SK-N-SH (cell line): ENCODE results near the gene NR5A1. TPM values are rescaled to one million over a fixed set of nuclear protein-coding genes. Genes with fewer than 3 reads are reported as not detected.

Experiments
- CTCF ChIA-PET: fragments of 300-600, 350-600 bp; formaldehyde crosslinking; extraction: SDS; loops from one replicate; lab custom pipeline; 2021; lab: Yijun Ruan, JAX
- POLR2A ChIA-PET: fragments of 350-600 bp; sonication (Branson Sonifier 250); formaldehyde crosslinking; extraction: SDS; loops from one replicate; lab custom pipeline; 2020; ENCODE audit warnings: antibody characterized with exemption, inconsistent platforms; lab: Yijun Ruan, JAX
- DNase-seq: peaks from one replicate; pipeline ENCODE4 v3.0.0; 2012
- H2AFZ ChIP-seq: fragments of 200-600 bp; sonication (generic); 2 replicates; pipeline ENCODE4 v1.8.1; 2016; ENCODE audit warnings: antibody characterized with exemption, mild to moderate bottlenecking, low read depth
- H3F3A ChIP-seq: fragments of 200-600 bp; sonication (generic); replicated peaks from 2 replicates; pipeline ENCODE3; 2016; ENCODE audit warnings: antibody characterized with exemption, mild to moderate bottlenecking; ENCODE audit not compliant: insufficient read depth
- H3K27ac ChIP-seq, 2 experiments: fragments of 200-500 bp in 1 of 2; fragments of 200-600 bp in 1 of 2; sonication (Bioruptor generic) in 1 of 2; sonication (generic), shearing (Covaris generic) in 1 of 2; 2 replicates each; pipeline versions ENCODE4 v1.5.1 to v1.6.1; 2014 to 2016; ENCODE audit warnings: low read depth in 2 of 2, inconsistent platforms in 1 of 2, low read length in 1 of 2, mild to moderate bottlenecking in 1 of 2, mixed read lengths in 1 of 2
- H3K27me3 ChIP-seq: fragments of 200-600 bp; sonication (generic), shearing (Covaris generic); 2 replicates; pipeline ENCODE4 v1.6.1; 2016; ENCODE audit warnings: mixed run types; ENCODE audit not compliant: insufficient read depth
- H3K36me3 ChIP-seq, 2 experiments: fragments of 200-500 bp in 1 of 2; fragments of 200-600 bp in 1 of 2; sonication (Bioruptor generic) in 1 of 2; sonication (generic) in 1 of 2; replicated peaks in 1 of 2; 2 replicates each; pipeline versions ENCODE3 to v1.5.1; 2014 to 2016; ENCODE audit warnings: low read length in 1 of 2, mild to moderate bottlenecking in 1 of 2; ENCODE audit not compliant: insufficient read depth in 2 of 2, control insufficient read depth in 1 of 2
- H3K4me1 ChIP-seq, 2 experiments: fragments of 200-500 bp in 1 of 2; fragments of 200-600 bp in 1 of 2; sonication (Bioruptor generic) in 1 of 2; sonication (generic), shearing (Covaris generic) in 1 of 2; 2 replicates each; pipeline versions ENCODE4 v1.5.1 to v1.6.1; 2014 to 2016; ENCODE audit warnings: low read depth in 1 of 2, low read length in 1 of 2, mixed run types in 1 of 2; ENCODE audit not compliant: insufficient read depth in 2 of 2, control insufficient read depth in 1 of 2
- H3K4me2 ChIP-seq: fragments of 200-600 bp; sonication (generic), shearing (Covaris generic); 2 replicates; pipeline ENCODE4 v1.6.1; 2017; ENCODE audit warnings: mixed run types
- H3K4me3 ChIP-seq, 2 experiments: fragments of 200-500 bp in 1 of 2; fragments of 200-600 bp in 1 of 2; sonication (Bioruptor generic) in 1 of 2; sonication (generic), shearing (Covaris generic) in 1 of 2; 2 replicates each; pipeline versions ENCODE4 v1.5.1 to v1.8.1; 2014 to 2016; ENCODE audit warnings: low read depth in 2 of 2, inconsistent platforms in 1 of 2, low read length in 1 of 2, mild to moderate bottlenecking in 1 of 2, mixed read lengths in 1 of 2, moderate library complexity in 1 of 2
- H3K79me2 ChIP-seq: fragments of 200-600 bp; sonication (generic); 2 replicates; pipeline ENCODE4 v1.8.1; 2017; ENCODE audit warnings: mild to moderate bottlenecking; ENCODE audit not compliant: insufficient read depth
- H3K9ac ChIP-seq: fragments of 200-600 bp; sonication (generic); 2 replicates; pipeline ENCODE4 v1.6.1; 2017; ENCODE audit warnings: mixed run types
- H3K9me2 ChIP-seq: fragments of 200-600 bp; sonication (generic); 2 replicates; pipeline ENCODE4 v1.6.1; 2017; ENCODE audit warnings: mixed run types
- H3K9me3 ChIP-seq: fragments of 200-600 bp; sonication (generic); 2 replicates; pipeline ENCODE4 v1.6.1; 2017; ENCODE audit warnings: mixed run types, mild to moderate bottlenecking, moderate library complexity
- H4K20me1 ChIP-seq: fragments of 200-600 bp; sonication (generic); 2 replicates; pipeline ENCODE4 v1.6.1; 2017; ENCODE audit warnings: mild to moderate bottlenecking, mixed run types; ENCODE audit not compliant: insufficient read depth
- CHD2 ChIP-seq: fragments of 150-350 bp; IDR thresholded peaks from 2 replicates; pipeline ENCODE4 v1.6.1; 2018; ENCODE audit warnings: low read length; ENCODE audit not compliant: partially characterized antibody
- FOXJ3 ChIP-seq: sonication (generic); formaldehyde crosslinking; IDR thresholded peaks from 2 replicates; pipeline ENCODE4 v1.5.1; 2020; ENCODE audit warnings: mild to moderate bottlenecking, missing genetic modification reagents
- FOXM1 ChIP-seq: IDR thresholded peaks from 2 replicates; pipeline ENCODE4 v1.4.0; 2012; ENCODE audit warnings: low read depth, mild to moderate bottlenecking
- GATA2 ChIP-seq: sonication (generic); formaldehyde crosslinking; IDR thresholded peaks from 2 replicates; pipeline ENCODE4 v1.5.0; 2020; ENCODE audit warnings: mild to moderate bottlenecking, missing genetic modification reagents
- IRF3 ChIP-seq: fragments of 150-350 bp; IDR thresholded peaks from 2 replicates; pipeline ENCODE4 v1.6.1; 2016; ENCODE audit warnings: mild to moderate bottlenecking, low read depth, low read length
- JUND ChIP-seq: IDR thresholded peaks from 2 replicates; pipeline ENCODE4 v1.4.0; 2012
- MXI1 ChIP-seq: IDR thresholded peaks from 2 replicates; pipeline ENCODE4 v1.6.1; 2012; ENCODE audit warnings: mild to moderate bottlenecking, low read depth, low read length, improper control_type of control experiment
- NFIC ChIP-seq: IDR thresholded peaks from 2 replicates; pipeline ENCODE4 v1.4.0; 2012; ENCODE audit warnings: borderline replicate concordance
- NRF1 ChIP-seq: IDR thresholded peaks from 2 replicates; pipeline ENCODE4 v1.6.1; 2012; ENCODE audit warnings: low read depth, mild to moderate bottlenecking, low read length
- POLR2AphosphoS5 ChIP-seq: IDR thresholded peaks from 2 replicates; pipeline ENCODE4 v1.6.1; 2012; ENCODE audit warnings: low read depth, low read length
- RAD21 ChIP-seq: IDR thresholded peaks from 2 replicates; pipeline ENCODE4 v1.6.1; 2012; ENCODE audit warnings: mild to moderate bottlenecking, low read length
- RCOR1 ChIP-seq: fragments of 150-350 bp; IDR thresholded peaks from 2 replicates; pipeline ENCODE4 v1.6.1; 2017; ENCODE audit warnings: antibody characterized with exemption, low read length
- RFX5 ChIP-seq: IDR thresholded peaks from 2 replicates; pipeline ENCODE4 v1.6.1; 2012; ENCODE audit warnings: mild to moderate bottlenecking, improper control_type of control experiment, low read length
- RXRA ChIP-seq: IDR thresholded peaks from 2 replicates; pipeline ENCODE4 v1.4.0; 2012; ENCODE audit warnings: low read depth, mild to moderate bottlenecking, borderline replicate concordance
- SIN3A ChIP-seq: IDR thresholded peaks from 2 replicates; pipeline ENCODE4 v1.6.1; 2012; ENCODE audit warnings: low read depth, mild to moderate bottlenecking, low read length, moderate library complexity, borderline replicate concordance
- SMC3 ChIP-seq: IDR thresholded peaks from 2 replicates; pipeline ENCODE4 v1.6.1; 2012; ENCODE audit warnings: low read depth, low read length, improper control_type of control experiment
- TAF1 ChIP-seq: IDR thresholded peaks from 2 replicates; pipeline ENCODE4 v1.6.1; 2012; ENCODE audit warnings: low read depth, mild to moderate bottlenecking, low read length, moderate library complexity, borderline replicate concordance
- TCF12 ChIP-seq: IDR thresholded peaks from 2 replicates; pipeline ENCODE4 v1.4.0; 2012
- WGBS: methylation state at CpG from one replicate; pipeline ENCODE4 v1.1.6; 2017; ENCODE audit warnings: low lambda C conversion rate; 5-methylcytosine and 5-hydroxymethylcytosine counted together
- polyA plus RNA-seq, 3 experiments: library from polyadenylated mRNA; depleted of rRNA; stranded (reverse); fragments of >200 nt; gene quantifications; 2 replicates each; pipeline ENCODE4 v1.2.3, GENCODE V29; 2012
- TF ChIP-seq, protein P1 (sequence below): IDR thresholded peaks from 2 replicates; pipeline ENCODE4 v1.4.0; 2012; ENCODE audit warnings: low read depth

The NR5A1 gene
- polyA plus RNA-seq, 1 of the 3 experiments (the other 2 are of a cell fraction): not detected

GRCh38 chr9:124441291-124441690 is 65.9 kb downstream of the NR5A1 start:
- Histone ChIP-seq H3K9me2 (no peaks in the 10 kb centered on the region), H3K79me2 (no peaks in the 10 kb centered on the region), H3F3A (peaks cover 5% of the 10 kb centered on the region), H3K4me2 (no peak overlapping the region), H3K9ac (no peak overlapping the region), H3K4me3 (no peak overlapping the region), H3K27ac (no peak overlapping the region), H3K36me3 (no peaks in the 10 kb centered on the region), H2AFZ (no peak overlapping the region), H3K27me3 (no peaks in the 10 kb centered on the region), H3K4me1 (no peaks in the 10 kb centered on the region), H3K9me3 (no peaks in the 10 kb centered on the region)
- DNase-seq: no peak
- 89% methylated on average over 15 of the region's 16 CpGs for WGBS
- POLR2A ChIA-PET: no interaction called here
- no peak for TF ChIP-seq IRF3
- no peak for TF ChIP-seq TCF12
- no peak for TF ChIP-seq POLR2AphosphoS5
- TF ChIP-seq RCOR1: no peak
- TF ChIP-seq, protein P1, sequence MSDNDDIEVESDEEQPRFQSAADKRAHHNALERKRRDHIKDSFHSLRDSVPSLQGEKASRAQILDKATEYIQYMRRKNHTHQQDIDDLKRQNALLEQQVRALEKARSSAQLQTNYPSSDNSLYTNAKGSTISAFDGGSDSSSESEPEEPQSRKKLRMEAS: no peak
- TF ChIP-seq NFIC: no peak
- no peak for TF ChIP-seq JUND
- no peak for TF ChIP-seq GATA2 (CRISPR knock-in tag)
- no peak for TF ChIP-seq RFX5
- TF ChIP-seq MXI1: no peak
- no peak for TF ChIP-seq SMC3
- no peak for TF ChIP-seq SIN3A
- TF ChIP-seq NRF1: no peak
- TF ChIP-seq RAD21: no peak
- no peak for TF ChIP-seq FOXJ3
- TF ChIP-seq, all 33 proteins: peak for 0
- CTCF ChIA-PET: interaction anchor here (1.1 to 3.4 kb wide), 3 partner anchors 20 to 96 kb away, joined by 3 to 12 read pairs (median 4); no protein-coding TSS in a partner anchor
- H4K20me1 ChIP-seq: no peaks in the 10 kb centered on the region

GRCh38 chr9:124440786-124441185 is 66.4 kb downstream of the NR5A1 start:
- H3K36me3 ChIP-seq: no peaks in the 10 kb centered on the region
- 74% methylated on average over 10 of the region's 10 CpGs for WGBS
- H4K20me1 ChIP-seq: no peaks in the 10 kb centered on the region
- DNase-seq: no peak
- ChIA-PET CTCF (interaction anchor here (3.4 kb wide), 1 partner anchor 19 kb away, joined by 12 read pairs; no protein-coding TSS in a partner anchor), POLR2A (no interaction called here)
- no peak overlapping the region for H3K27ac ChIP-seq
- no peak overlapping the region for H3K4me2 ChIP-seq
- peaks cover 5% of the 10 kb centered on the region for H3F3A ChIP-seq
- H3K4me3 ChIP-seq: no peak overlapping the region
- H3K9ac ChIP-seq: no peak overlapping the region
- no peaks in the 10 kb centered on the region for H3K27me3 ChIP-seq
- H3K9me3 ChIP-seq: no peaks in the 10 kb centered on the region
- no peaks in the 10 kb centered on the region for H3K79me2 ChIP-seq
- no peak overlapping the region for H2AFZ ChIP-seq
- H3K9me2 ChIP-seq: no peaks in the 10 kb centered on the region
- no peak for TF ChIP-seq FOXM1
- TF ChIP-seq TAF1: no peak
- TF ChIP-seq RXRA: no peak
- no peak for TF ChIP-seq GATA2 (CRISPR knock-in tag)
- TF ChIP-seq, protein P1: no peak
- no peak for TF ChIP-seq NFIC
- TF ChIP-seq CHD2: no peak
- TF ChIP-seq SMC3: no peak
- no peaks in the 10 kb centered on the region for H3K4me1 ChIP-seq
